Calu3 (cell line): ENCODE measurements around the gene VEZF1. TPM values are rescaled to one million over a fixed set of nuclear protein-coding genes. Genes with fewer than 3 reads are reported as not detected.

ENCODE experiments used
- BruUV-seq: library from RNA; stranded (reverse); fragments of 400-500 nt; replicated peaks from 2 replicates; lab custom pipeline; 2021; lab: Mats Ljungman, UMichigan
- CTCF ChIA-PET: fragments of 300-600 bp; sonication (Branson Sonifier 250); formaldehyde crosslinking; loops from one replicate; lab custom pipeline; 2022; ENCODE audit warnings: antibody characterized with exemption; lab: Charles Lee
- DNase-seq: peaks from one replicate; pipeline ENCODE4 v3.0.0; 2022
- H3K27ac Mint-ChIP-seq: one replicate; pipeline ENCODE4 v1.8.0; 2022; ENCODE audit warnings: mixed read lengths; ENCODE audit not compliant: unreplicated experiment
- H3K27me3 Mint-ChIP-seq: one replicate; pipeline ENCODE4 v1.8.0; 2022; ENCODE audit warnings: mixed read lengths; ENCODE audit not compliant: unreplicated experiment
- H3K36me3 Mint-ChIP-seq: one replicate; pipeline ENCODE4 v1.8.0; 2022; ENCODE audit warnings: mild to moderate bottlenecking, moderate library complexity, mixed read lengths; ENCODE audit not compliant: insufficient read depth, unreplicated experiment
- H3K4me1 Mint-ChIP-seq: one replicate; pipeline ENCODE4 v1.8.0; 2022; ENCODE audit warnings: mild to moderate bottlenecking, low read depth, mixed read lengths; ENCODE audit not compliant: unreplicated experiment
- H3K4me3 Mint-ChIP-seq: one replicate; pipeline ENCODE4 v1.8.0; 2022; ENCODE audit warnings: mild to moderate bottlenecking, low read depth, moderate library complexity, mixed read lengths; ENCODE audit not compliant: unreplicated experiment
- H3K9me3 Mint-ChIP-seq: one replicate; pipeline ENCODE4 v1.8.0; 2022; ENCODE audit warnings: low read depth, mixed read lengths; ENCODE audit not compliant: unreplicated experiment
- CTCF ChIP-seq: fragments of 200-600 bp; IDR thresholded peaks from one replicate; pipeline ENCODE4 v1.8.0; 2022; ENCODE audit warnings: antibody characterized with exemption; ENCODE audit not compliant: unreplicated experiment
- intact Hi-C: fragments of 100-400 bp; cut with micrococcal nuclease; formaldehyde crosslinking; loops from one replicate; pipeline ENCODE4 v1.10.0; 2022; ENCODE audit not compliant: unreplicated experiment
- total RNA-seq: library from RNA; stranded (reverse); gene quantifications from 2 replicates; pipeline ENCODE4 v1.2.3, GENCODE V29; 2022

VEZF1 gene
- total RNA-seq, 1 experiment from 2014 or later, result 40.4 TPM

GRCh38 chr17:57983446-57983845, 4.6 kb downstream of the VEZF1 start:
- Mint-ChIP-seq H3K4me3 (no peak overlapping the region), H3K36me3 (peaks cover 36% of the 10 kb centered on the region), H3K27me3 (no peaks in the 10 kb centered on the region), H3K27ac (no peak overlapping the region), H3K4me1 (peaks cover 18% of the 10 kb centered on the region), H3K9me3 (no peaks in the 10 kb centered on the region)
- DNase-seq, result no peak
- intact Hi-C loops, result no loop called here
- CTCF ChIA-PET, result no interaction called here
- no peak for TF ChIP-seq CTCF
- no TSS peak for BruUV-seq

GRCh38 chr17:57982452-57983170, 5.4 kb downstream of the VEZF1 start:
- no peak overlapping the region for H3K4me3 Mint-ChIP-seq
- H3K36me3 Mint-ChIP-seq, result peaks cover 36% of the 10 kb centered on the region
- no peaks in the 10 kb centered on the region for H3K9me3 Mint-ChIP-seq
- CTCF ChIA-PET, result no interaction called here
- DNase-seq, result no peak
- peaks cover 18% of the 10 kb centered on the region for H3K4me1 Mint-ChIP-seq
- no peak for TF ChIP-seq CTCF
- H3K27ac Mint-ChIP-seq, result no peak overlapping the region
- no peaks in the 10 kb centered on the region for H3K27me3 Mint-ChIP-seq
- intact Hi-C loops, result no loop called here
- no TSS peak for BruUV-seq

GRCh38 chr17:57980522-57980921, 7.5 kb downstream of the VEZF1 start:
- no TSS peak for BruUV-seq
- Mint-ChIP-seq H3K36me3 (peaks cover 35% of the 10 kb centered on the region), H3K27me3 (no peaks in the 10 kb centered on the region), H3K4me1 (peaks cover 18% of the 10 kb centered on the region), H3K4me3 (no peak overlapping the region), H3K9me3 (no peaks in the 10 kb centered on the region), H3K27ac (no peak overlapping the region)
- CTCF ChIA-PET, result interaction anchor here (0.6 kb wide), 1 partner anchor 724 kb away, joined by 4 read pairs; no protein-coding TSS in a partner anchor
- intact Hi-C loops, result no loop called here
- no peak for TF ChIP-seq CTCF
- no peak for DNase-seq

- H3K27me3 Mint-ChIP-seq, result no peaks in the 10 kb centered on the region
- no peak overlapping the region for H3K4me3 Mint-ChIP-seq
- peaks cover 40% of the 10 kb centered on the region for H3K36me3 Mint-ChIP-seq
- no peak for TF ChIP-seq CTCF
- CTCF ChIA-PET, result no interaction called here
- intact Hi-C loops, result no loop called here
- DNase-seq, result no peak
- no peaks in the 10 kb centered on the region for H3K9me3 Mint-ChIP-seq
- peaks cover 18% of the 10 kb centered on the region for H3K4me1 Mint-ChIP-seq
- H3K27ac Mint-ChIP-seq, result no peak overlapping the region
- no TSS peak for BruUV-seq
These were observed 9.0 kb downstream of the VEZF1 start for GRCh38 chr17:57979076-57979475.
